Mesenchymal stem cell (in vitro differentiated cells and primary cell): ENCODE results near the gene MGLL.

Experiments used
- DNase-seq: peaks from one replicate; pipeline ENCODE4 v3.0.0-alpha.2; 2013
- H2AFZ ChIP-seq: one replicate; pipeline ENCODE4 v1.6.1; 2013; ENCODE audit warnings: low read depth, mild to moderate bottlenecking, control low read depth, inconsistent platforms, low read length, moderate library complexity
- H2AK5ac ChIP-seq: 2 replicates; pipeline ENCODE4 v1.6.1; 2013; ENCODE audit warnings: low read length, moderate library complexity, mild to moderate bottlenecking, inconsistent platforms; ENCODE audit not compliant: severe bottlenecking
- H2BK120ac ChIP-seq: one replicate; pipeline ENCODE4 v1.6.1; 2013; ENCODE audit warnings: low read depth, mild to moderate bottlenecking, inconsistent platforms, low read length, moderate library complexity
- H2BK12ac ChIP-seq, 2 experiments: one replicate each; pipeline ENCODE4 v1.6.1; 2013; ENCODE audit warnings: inconsistent platforms in 2 of 2, low read length in 2 of 2, mild to moderate bottlenecking in 2 of 2, moderate library complexity in 2 of 2, control low read depth in 1 of 2
- H2BK15ac ChIP-seq: one replicate; pipeline ENCODE4 v1.6.1; 2013; ENCODE audit warnings: mild to moderate bottlenecking, low read depth, inconsistent platforms; ENCODE audit not compliant: poor library complexity, severe bottlenecking
- H2BK5ac ChIP-seq: 2 replicates; pipeline ENCODE4 v1.6.1; 2013; ENCODE audit warnings: low read depth, mild to moderate bottlenecking, low read length, control low read depth, inconsistent platforms; ENCODE audit not compliant: poor library complexity, severe bottlenecking
- H3K14ac ChIP-seq, 2 experiments: one replicate each; pipeline ENCODE4 v1.6.1; 2013; ENCODE audit warnings: inconsistent platforms in 2 of 2, low read length in 2 of 2, control low read depth in 1 of 2, mild to moderate bottlenecking in 1 of 2, moderate library complexity in 1 of 2
- H3K18ac ChIP-seq, 2 experiments: one replicate each; pipeline ENCODE4 v1.6.1; 2013; ENCODE audit warnings: inconsistent platforms in 2 of 2, low read length in 2 of 2, control low read depth in 1 of 2, low read depth in 1 of 2, mild to moderate bottlenecking in 1 of 2
- H3K23ac ChIP-seq, 2 experiments: one replicate each; pipeline ENCODE4 v1.6.1; 2013; ENCODE audit warnings: inconsistent platforms in 2 of 2, low read length in 2 of 2, mild to moderate bottlenecking in 2 of 2, moderate library complexity in 2 of 2, control low read depth in 1 of 2
- H3K27ac ChIP-seq: 2 replicates; pipeline ENCODE4 v1.5.1; 2013; ENCODE audit warnings: mild to moderate bottlenecking, moderate library complexity, low read length, control low read depth, inconsistent platforms; ENCODE audit not compliant: poor library complexity, severe bottlenecking
- H3K27me3 ChIP-seq, 2 experiments: 2 replicates each; pipeline versions ENCODE4 v1.6.1 to v1.7.0; 2013; ENCODE audit warnings: low read length in 2 of 2, mild to moderate bottlenecking in 2 of 2, moderate library complexity in 2 of 2, control low read depth in 1 of 2, inconsistent platforms in 1 of 2; ENCODE audit not compliant: control insufficient read depth in 1 of 2, insufficient read depth in 1 of 2
- H3K36me3 ChIP-seq, 2 experiments: 2 replicates each; pipeline versions ENCODE4 v1.6.1 to v1.7.0; 2013; ENCODE audit warnings: low read length in 2 of 2, control low read depth in 1 of 2, inconsistent platforms in 1 of 2, low read depth in 1 of 2, mild to moderate bottlenecking in 1 of 2; ENCODE audit not compliant: insufficient read depth in 2 of 2, control insufficient read depth in 1 of 2
- H3K4ac ChIP-seq, 2 experiments: one replicate each; pipeline ENCODE4 v1.6.1; 2013; ENCODE audit warnings: inconsistent platforms in 2 of 2, low read length in 2 of 2, mild to moderate bottlenecking in 2 of 2, moderate library complexity in 2 of 2, control low read depth in 1 of 2, low read depth in 1 of 2
- H3K4me1 ChIP-seq: 2 replicates; pipeline ENCODE4 v1.6.1; 2013; ENCODE audit warnings: low read depth, low read length, control low read depth; ENCODE audit not compliant: control insufficient read depth, insufficient read depth
- H3K4me2 ChIP-seq: 2 replicates; pipeline ENCODE4 v1.6.1; 2013; ENCODE audit warnings: low read length, mild to moderate bottlenecking, inconsistent platforms; ENCODE audit not compliant: poor library complexity, severe bottlenecking
- H3K4me3 ChIP-seq, 2 experiments: 2 replicates each; pipeline versions ENCODE4 v1.5.1 to v1.7.0; 2013; ENCODE audit warnings: low read length in 2 of 2, mild to moderate bottlenecking in 2 of 2, control low read depth in 1 of 2, low read depth in 1 of 2; ENCODE audit not compliant: insufficient read depth in 1 of 2
- H3K79me1 ChIP-seq: replicated peaks from 2 replicates; pipeline ENCODE4 v1.6.1; 2013; ENCODE audit warnings: mild to moderate bottlenecking, control low read depth, low read length, inconsistent platforms; ENCODE audit not compliant: poor library complexity, severe bottlenecking
- H3K9ac ChIP-seq: 2 replicates; pipeline ENCODE4 v1.7.0; 2013; ENCODE audit warnings: mild to moderate bottlenecking, low read length, moderate library complexity
- H3K9me3 ChIP-seq: 2 replicates; pipeline ENCODE4 v1.7.0; 2013; ENCODE audit warnings: mild to moderate bottlenecking, low read length; ENCODE audit not compliant: control insufficient read depth
- H4K8ac ChIP-seq: one replicate; pipeline ENCODE4 v1.6.1; 2013; ENCODE audit warnings: inconsistent platforms, mild to moderate bottlenecking, low read length, moderate library complexity
- H4K91ac ChIP-seq: one replicate; pipeline ENCODE4 v1.6.1; 2013; ENCODE audit warnings: mild to moderate bottlenecking, low read length, inconsistent platforms
- WGBS: methylation state at CpG from one replicate; pipeline ENCODE4 v1.1.7; 2013; ENCODE audit warnings: mixed read lengths; 5-methylcytosine and 5-hydroxymethylcytosine counted together

The MGLL gene

GRCh38 chr3:127814325-127814781, 8.0 kb downstream of the MGLL start:
- H3K36me3 ChIP-seq = peaks cover 58 to 83% of the 10 kb centered on the region in 2 experiments
- H3K27me3 ChIP-seq = no peaks in the 10 kb centered on the region
- no peak overlapping the region for H2BK120ac ChIP-seq
- H3K9ac ChIP-seq = peak overlapping the region; percentile 19
- no peak overlapping the region for H2BK5ac ChIP-seq
- H3K4me3 ChIP-seq = no peak overlapping the region
- no peak overlapping the region for H3K18ac ChIP-seq
- no peak overlapping the region for H3K4me2 ChIP-seq
- no peak overlapping the region for H3K23ac ChIP-seq
- no peak overlapping the region for H2AFZ ChIP-seq
- H3K79me1 ChIP-seq = peaks cover 33% of the 10 kb centered on the region
- H3K4ac ChIP-seq = no peak overlapping the region
- H3K14ac ChIP-seq = no peak overlapping the region
- no peak overlapping the region for H3K27ac ChIP-seq
- no peak for DNase-seq
- H3K4me1 ChIP-seq = peaks cover 24% of the 10 kb centered on the region
- WGBS = 63% methylated on average over 2 of the region's 2 CpGs
- H2AK5ac ChIP-seq = no peak overlapping the region
- H4K91ac ChIP-seq = no peak overlapping the region
- H2BK15ac ChIP-seq = no peak overlapping the region
- no peak overlapping the region for H2BK12ac ChIP-seq
- H4K8ac ChIP-seq = no peak overlapping the region
- H3K9me3 ChIP-seq = peaks cover 5% of the 10 kb centered on the region

GRCh38 chr3:127812151-127812550, 10.2 kb downstream of the MGLL start:
- Histone ChIP-seq H3K4me2 (no peak overlapping the region), H3K27ac (no peak overlapping the region)

GRCh38 chr3:127811717-127812116, 10.6 kb downstream of the MGLL start:
- Histone ChIP-seq H3K9me3 (peaks cover 5% of the 10 kb centered on the region), H3K18ac (no peak overlapping the region), H3K23ac (no peak overlapping the region), H2AK5ac (peak overlapping the region; percentile 23), H3K9ac (no peak overlapping the region), H3K4me1 (peaks cover 12% of the 10 kb centered on the region), H3K4ac (no peak overlapping the region), H2AFZ (no peak overlapping the region), H3K79me1 (peaks cover 39% of the 10 kb centered on the region), H2BK120ac (no peak overlapping the region), H2BK15ac (no peak overlapping the region), H4K8ac (no peak overlapping the region), H2BK12ac (no peak overlapping the region), H3K36me3 (peaks cover 58 to 87% of the 10 kb centered on the region in 2 experiments), H4K91ac (no peak overlapping the region), H3K4me2 (no peak overlapping the region), H3K14ac (no peak overlapping the region), H3K27ac (peak overlapping the region; percentile 8), H3K27me3 (no peaks in the 10 kb centered on the region), H3K4me3 (no peak overlapping the region), H2BK5ac (no peak overlapping the region)
- WGBS = 93% methylated on average over 1 of the region's 3 CpGs
- DNase-seq = no peak

More at GRCh38 chr3:127812151-127812550, 10.2 kb downstream of the MGLL start:
- H2AFZ ChIP-seq = no peak overlapping the region
- H4K91ac ChIP-seq = no peak overlapping the region
- H3K4ac ChIP-seq = no peak overlapping the region
- H3K36me3 ChIP-seq = peaks cover 62 to 87% of the 10 kb centered on the region in 2 experiments
- H3K9ac ChIP-seq = no peak overlapping the region
- H3K23ac ChIP-seq = no peak overlapping the region
- no peak overlapping the region for H2AK5ac ChIP-seq
- peaks cover 13% of the 10 kb centered on the region for H3K4me1 ChIP-seq
- H3K27me3 ChIP-seq = no peaks in the 10 kb centered on the region
- H2BK120ac ChIP-seq = no peak overlapping the region
- no peak overlapping the region for H2BK15ac ChIP-seq
- no peak overlapping the region for H2BK5ac ChIP-seq
- H3K79me1 ChIP-seq = peaks cover 43% of the 10 kb centered on the region
- H3K18ac ChIP-seq = no peak overlapping the region
- no peak overlapping the region for H3K14ac ChIP-seq
- no peak overlapping the region for H2BK12ac ChIP-seq
- no peak overlapping the region for H3K4me3 ChIP-seq
- H3K9me3 ChIP-seq = peaks cover 5% of the 10 kb centered on the region
- no peak for DNase-seq
- no peak overlapping the region for H4K8ac ChIP-seq

- no peak overlapping the region for H2AK5ac ChIP-seq
Measured at GRCh38 chr3:127809611-127810010, 12.7 kb downstream of the MGLL start.

More at GRCh38 chr3:127809611-127810010, 12.7 kb downstream of the MGLL start:
- Histone ChIP-seq H3K9me3 (peaks cover 5% of the 10 kb centered on the region), H2BK5ac (no peak overlapping the region), H3K4me3 (no peak overlapping the region), H3K4me2 (no peak overlapping the region), H2AFZ (no peak overlapping the region), H3K27ac (no peak overlapping the region), H3K9ac (no peak overlapping the region), H3K4ac (no peak overlapping the region), H3K27me3 (no peaks in the 10 kb centered on the region), H3K14ac (no peak overlapping the region), H4K91ac (no peak overlapping the region), H3K4me1 (peaks cover 12% of the 10 kb centered on the region), H4K8ac (no peak overlapping the region), H2BK120ac (no peak overlapping the region), H3K36me3 (peaks cover 52 to 84% of the 10 kb centered on the region in 2 experiments), H3K79me1 (peaks cover 40% of the 10 kb centered on the region), H2BK15ac (no peak overlapping the region), H2BK12ac (no peak overlapping the region), H3K18ac (no peak overlapping the region), H3K23ac (no peak overlapping the region)
- WGBS = 89% methylated on average over 2 of the region's 2 CpGs
- no peak for DNase-seq
